ENCODE measurements around the gene FARS2. TPM values are rescaled to one million over a fixed set of nuclear protein-coding genes. Genes with fewer than 3 reads are reported as not detected.
A peak's percentile ranks its signal among the peaks of the same experiment; 100 is the strongest.

The FARS2 gene
- total RNA-seq, 1 experiment from 2014 or later, result 17.8 TPM

DNA sequence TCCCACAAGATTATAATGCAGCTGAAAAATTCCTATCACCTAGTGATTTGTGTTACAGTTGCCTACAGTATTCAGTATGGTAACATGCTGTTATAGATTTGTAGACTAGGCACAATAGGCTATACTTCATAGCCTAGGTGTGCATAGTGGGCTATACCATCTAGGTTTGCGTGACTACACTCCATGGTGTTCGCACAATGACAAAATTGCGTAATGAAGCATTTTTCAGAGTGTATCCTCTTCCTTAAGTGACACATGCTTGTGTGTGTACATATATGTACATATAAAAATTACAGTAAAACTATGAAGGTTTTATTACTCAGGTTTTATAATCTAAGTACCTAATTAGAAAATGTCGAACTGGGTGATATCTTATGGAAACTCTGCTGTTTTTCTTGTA lies 133.0 kb downstream of the FARS2 start:
- Histone ChIP-seq H3K9me3 (ENCODE audit: low read depth, low read length, poor library complexity, severe bottlenecking) (no peaks in the 10 kb centered on the region), H3K27me3 (replicated peaks; ENCODE audit: insufficient read depth, low read depth, low read length, poor library complexity) (no peaks in the 10 kb centered on the region), H3K27ac (ENCODE audit: low read depth, low read length, poor library complexity, severe bottlenecking) (no peak overlapping the region), H3K4me3 (ENCODE audit: low read depth, low read length, poor library complexity, severe bottlenecking) (no peak overlapping the region), H3K36me3 (ENCODE audit: insufficient read depth, low read length, poor library complexity, severe bottlenecking) (no peaks in the 10 kb centered on the region), H3K4me1 (ENCODE audit: insufficient read depth, low read length, poor library complexity, severe bottlenecking) (no peaks in the 10 kb centered on the region)
- POLR2A ChIA-PET (ENCODE audit: low non-redundant PET), result no interaction called here
- CTCF ChIA-PET, result no interaction called here
- TF ChIP-seq EZH2 (IDR thresholded peaks at IDR 0.05; ENCODE audit: borderline replicate concordance, low read depth, low read length, poor library complexity, severe bottlenecking), result no peak
- TF ChIP-seq, protein P1, sequence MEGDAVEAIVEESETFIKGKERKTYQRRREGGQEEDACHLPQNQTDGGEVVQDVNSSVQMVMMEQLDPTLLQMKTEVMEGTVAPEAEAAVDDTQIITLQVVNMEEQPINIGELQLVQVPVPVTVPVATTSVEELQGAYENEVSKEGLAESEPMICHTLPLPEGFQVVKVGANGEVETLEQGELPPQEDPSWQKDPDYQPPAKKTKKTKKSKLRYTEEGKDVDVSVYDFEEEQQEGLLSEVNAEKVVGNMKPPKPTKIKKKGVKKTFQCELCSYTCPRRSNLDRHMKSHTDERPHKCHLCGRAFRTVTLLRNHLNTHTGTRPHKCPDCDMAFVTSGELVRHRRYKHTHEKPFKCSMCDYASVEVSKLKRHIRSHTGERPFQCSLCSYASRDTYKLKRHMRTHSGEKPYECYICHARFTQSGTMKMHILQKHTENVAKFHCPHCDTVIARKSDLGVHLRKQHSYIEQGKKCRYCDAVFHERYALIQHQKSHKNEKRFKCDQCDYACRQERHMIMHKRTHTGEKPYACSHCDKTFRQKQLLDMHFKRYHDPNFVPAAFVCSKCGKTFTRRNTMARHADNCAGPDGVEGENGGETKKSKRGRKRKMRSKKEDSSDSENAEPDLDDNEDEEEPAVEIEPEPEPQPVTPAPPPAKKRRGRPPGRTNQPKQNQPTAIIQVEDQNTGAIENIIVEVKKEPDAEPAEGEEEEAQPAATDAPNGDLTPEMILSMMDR (conservative IDR thresholded peaks at IDR 0.05; ENCODE audit: low read depth, low read length), result no peak
- DNase-seq (ENCODE audit: low spot score), result no peak
- no TSS peak for BruUV-seq (replicated peaks)
- intact Hi-C loops (cut with micrococcal nuclease; ENCODE audit: unreplicated experiment), result no loop called here

DNA sequence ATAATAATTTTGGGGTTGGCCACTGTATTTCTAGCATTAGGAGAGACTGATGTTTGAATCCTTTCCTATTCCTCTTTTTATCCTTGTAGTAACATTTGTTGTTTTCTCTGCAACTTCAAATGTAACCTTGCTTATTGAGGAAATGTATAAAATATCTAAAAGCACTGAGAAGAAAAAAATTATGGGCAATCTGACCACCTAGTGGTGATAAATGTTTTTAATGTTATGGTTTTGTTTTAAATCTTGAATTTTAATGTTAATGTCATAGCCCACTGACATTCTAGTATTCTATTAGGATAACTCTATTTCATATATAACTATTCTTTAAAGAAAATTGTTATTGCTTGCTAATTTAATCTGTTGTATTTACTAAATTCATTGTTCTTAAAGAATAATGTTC lies 134.4 kb downstream of the FARS2 start:
- no peak overlapping the region for H3K27ac ChIP-seq (ENCODE audit: low read depth, low read length, poor library complexity, severe bottlenecking)
- DNase-seq (ENCODE audit: low spot score), result no peak
- no peaks in the 10 kb centered on the region for H3K4me1 ChIP-seq (ENCODE audit: insufficient read depth, low read length, poor library complexity, severe bottlenecking)
- ChIA-PET CTCF (interaction anchor here (0.5 kb wide), 1 partner anchor 167 kb away, joined by 3 read pairs; no protein-coding TSS in a partner anchor), POLR2A (ENCODE audit: low non-redundant PET) (no interaction called here)
- H3K4me3 ChIP-seq (ENCODE audit: low read depth, low read length, poor library complexity, severe bottlenecking), result no peak overlapping the region
- no peaks in the 10 kb centered on the region for H3K27me3 ChIP-seq (replicated peaks; ENCODE audit: insufficient read depth, low read depth, low read length, poor library complexity)
- BruUV-seq (replicated peaks), result no TSS peak
- no peak for TF ChIP-seq EZH2 (IDR thresholded peaks at IDR 0.05; ENCODE audit: borderline replicate concordance, low read depth, low read length, poor library complexity, severe bottlenecking)
- TF ChIP-seq, protein P1 (conservative IDR thresholded peaks at IDR 0.05; ENCODE audit: low read depth, low read length), result no peak
- intact Hi-C loops (cut with micrococcal nuclease; ENCODE audit: unreplicated experiment), result loop anchor here (5.0 kb wide), 1 partner anchor 338 kb away; no protein-coding TSS in a partner anchor
- no peaks in the 10 kb centered on the region for H3K36me3 ChIP-seq (ENCODE audit: insufficient read depth, low read length, poor library complexity, severe bottlenecking)
- H3K9me3 ChIP-seq (ENCODE audit: low read depth, low read length, poor library complexity, severe bottlenecking), result no peaks in the 10 kb centered on the region

DNA sequence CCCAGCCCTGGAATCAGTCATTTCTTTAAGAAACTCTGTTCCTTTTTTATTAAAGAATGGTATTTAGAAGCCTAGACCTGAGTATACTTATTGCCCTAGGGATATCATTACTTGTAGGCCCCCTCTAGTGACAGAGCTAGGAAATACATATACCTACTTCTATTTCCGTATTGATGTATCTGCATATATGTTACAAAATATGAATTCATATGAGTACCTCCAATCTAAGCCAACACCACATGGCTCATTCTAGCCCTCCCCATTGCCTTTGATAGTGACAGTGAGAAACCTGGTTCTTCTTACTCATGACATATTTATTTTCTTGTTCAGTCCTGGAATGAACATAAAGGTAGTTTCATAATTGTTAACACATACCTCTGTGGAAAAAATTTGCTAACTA lies 137.2 kb downstream of the FARS2 start:
- Histone ChIP-seq H3K27me3 (replicated peaks; ENCODE audit: insufficient read depth, low read depth, low read length, poor library complexity) (no peaks in the 10 kb centered on the region), H3K27ac (ENCODE audit: low read depth, low read length, poor library complexity, severe bottlenecking) (no peak overlapping the region), H3K36me3 (ENCODE audit: insufficient read depth, low read length, poor library complexity, severe bottlenecking) (no peaks in the 10 kb centered on the region), H3K4me3 (ENCODE audit: low read depth, low read length, poor library complexity, severe bottlenecking) (no peak overlapping the region), H3K9me3 (ENCODE audit: low read depth, low read length, poor library complexity, severe bottlenecking) (no peaks in the 10 kb centered on the region), H3K4me1 (ENCODE audit: insufficient read depth, low read length, poor library complexity, severe bottlenecking) (no peaks in the 10 kb centered on the region)
- ChIA-PET POLR2A (ENCODE audit: low non-redundant PET) (no interaction called here), CTCF (interaction anchor here (0.6 to 1.2 kb wide), 4 partner anchors 19 to 258 kb away, joined by 3 to 9 read pairs (median 3); no protein-coding TSS in a partner anchor)
- intact Hi-C loops (cut with micrococcal nuclease; ENCODE audit: unreplicated experiment), result loop anchor here (5.0 kb wide), 1 partner anchor 341 kb away; no protein-coding TSS in a partner anchor
- no peak for TF ChIP-seq EZH2 (IDR thresholded peaks at IDR 0.05; ENCODE audit: borderline replicate concordance, low read depth, low read length, poor library complexity, severe bottlenecking)
- TF ChIP-seq, protein P1 (conservative IDR thresholded peaks at IDR 0.05; ENCODE audit: low read depth, low read length), result peak; percentile 73
- BruUV-seq (replicated peaks), result no TSS peak
- peak; percentile 64 for DNase-seq (ENCODE audit: low spot score)

Data from A673 (cell line).